EL (cell line): ENCODE measurements around the gene INPP5J.
"Not testable (repeated sequence)": the region's sequence is repeated elsewhere in the genome, so short reads cannot be mapped to it uniquely, and the experiment has no call there.

ENCODE experiments used
- DNase-seq: peaks from one replicate; pipeline ENCODE4 v3.0.0-alpha.2; 2016

INPP5J gene

GRCh38 chr22:31155422-31155821 lies 32.7 kb downstream of the INPP5J start:
- peak; percentile 62 for DNase-seq

GRCh38 chr22:31160328-31160978 lies 37.7 kb downstream of the INPP5J start:
- DNase-seq: no peak

DNA sequence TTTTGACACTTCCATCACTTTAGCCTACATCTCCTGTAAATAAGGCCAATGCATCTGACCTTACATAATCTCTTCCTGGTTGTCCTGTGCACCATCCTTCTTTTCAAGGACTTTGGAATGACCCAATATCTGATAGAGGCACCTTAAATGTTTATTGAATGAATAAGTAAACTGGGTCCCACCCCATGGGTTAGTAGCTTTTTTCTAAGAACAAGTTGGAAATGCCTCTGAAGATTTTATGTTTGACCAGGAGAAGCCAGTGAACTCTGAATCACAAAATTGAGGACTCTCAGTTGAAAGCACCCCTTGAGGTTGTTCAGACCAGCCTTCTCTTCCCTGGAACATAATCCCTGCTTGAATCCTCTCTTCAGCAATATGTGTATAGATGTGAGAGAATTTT lies 38.6 kb downstream of the INPP5J start:
- no peak for DNase-seq

GRCh38 chr22:31162015-31162765 lies 39.4 kb downstream of the INPP5J start:
- no peak for DNase-seq

- no peak for DNase-seq
These were observed 48.2 kb downstream of the INPP5J start for GRCh38 chr22:31170971-31171370.

DNA sequence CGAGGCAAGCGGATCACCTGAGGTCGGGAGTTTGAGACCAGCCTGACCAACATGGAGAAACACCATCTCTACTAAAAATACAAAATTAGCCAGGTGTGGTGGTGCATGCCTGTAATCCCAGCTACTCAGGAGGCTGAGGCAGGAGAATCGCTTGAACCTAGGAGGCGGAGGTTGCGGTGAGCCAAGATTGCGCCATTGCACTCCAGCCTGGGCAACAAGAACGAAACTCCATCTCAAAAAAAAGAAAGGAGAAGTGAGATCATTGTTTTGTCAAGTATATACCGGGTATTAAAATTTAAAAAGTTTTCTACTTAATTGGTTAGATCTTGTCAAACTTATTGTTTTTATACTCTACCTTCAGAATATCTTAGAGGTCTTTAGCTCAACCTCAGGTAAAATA lies 49.0 kb downstream of the INPP5J start:
- not testable (repeated sequence) for DNase-seq

DNA sequence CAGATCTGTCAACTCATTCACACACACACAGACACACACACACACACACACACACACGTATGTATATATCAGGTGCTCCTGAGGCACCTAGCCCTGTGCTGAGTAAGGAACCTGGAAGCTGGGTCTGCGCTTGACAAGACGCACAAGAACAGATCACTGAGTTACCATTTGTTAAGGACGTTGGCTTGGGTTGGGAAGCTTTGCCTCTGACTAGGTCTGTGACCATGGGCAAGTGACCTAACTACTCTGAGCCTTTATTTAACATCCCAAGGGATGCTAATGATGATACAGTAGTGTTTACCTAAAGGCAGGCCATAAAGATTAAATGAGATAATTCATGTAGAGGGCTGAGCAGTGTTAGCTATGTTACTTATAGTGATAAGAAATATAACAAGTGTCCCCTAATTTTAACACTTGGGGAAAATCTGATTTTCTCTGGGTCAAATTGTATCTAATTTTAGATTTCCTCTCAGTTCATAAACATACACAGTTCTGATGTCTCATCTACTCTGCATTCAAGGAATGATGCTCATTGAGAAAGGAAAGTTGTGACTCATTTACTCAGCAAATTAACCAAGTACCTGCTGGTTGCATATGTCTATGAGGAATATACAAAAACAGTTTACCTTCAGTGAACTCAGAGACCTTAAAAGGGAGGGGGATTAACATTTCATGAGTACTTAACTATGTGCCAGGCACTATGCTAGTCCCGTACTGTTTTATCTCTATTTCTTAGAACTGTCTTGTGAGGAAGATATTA lies 50.8 kb downstream of the INPP5J start:
- peak; percentile 89 for DNase-seq

- no peak for DNase-seq
These were observed 54.2 kb downstream of the INPP5J start for GRCh38 chr22:31176923-31177322.

- peak; percentile 93 for DNase-seq
These were observed 54.8 kb downstream of the INPP5J start for GRCh38 chr22:31177420-31178162.

GRCh38 chr22:31178859-31179258 lies 56.1 kb downstream of the INPP5J start:
- no peak for DNase-seq

DNA sequence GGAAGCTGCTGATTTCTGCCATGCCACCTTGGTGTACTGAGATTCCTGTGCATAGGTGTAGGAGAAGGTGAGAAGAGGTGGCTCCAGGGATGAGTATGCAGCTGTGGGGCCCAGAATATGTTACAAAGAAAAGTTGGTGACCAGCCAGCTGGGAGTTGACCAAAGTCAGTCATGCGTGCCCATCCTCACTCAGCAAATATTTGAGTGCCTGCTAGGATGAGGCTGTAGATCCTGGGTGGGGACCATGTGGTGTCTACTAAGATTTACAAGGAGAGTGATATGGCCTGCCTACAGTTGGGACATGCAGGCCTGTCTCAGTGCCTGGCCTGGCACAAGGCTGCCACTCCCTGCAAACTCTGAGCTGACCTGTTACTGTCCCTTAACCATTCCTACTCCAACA lies 56.6 kb downstream of the INPP5J start:
- DNase-seq: peak; percentile 59

GRCh38 chr22:31184015-31184414 lies 61.2 kb downstream of the INPP5J start:
- DNase-seq: no peak
